Neuronal stem cell (in vitro differentiated cells): Measurements from ENCODE around the gene RPS6KA1. TPM values are rescaled to one million over a fixed set of nuclear protein-coding genes. Genes with fewer than 3 reads are reported as not detected.
A peak's percentile ranks its signal among the peaks of the same experiment; 100 is the strongest.

ENCODE experiments used
- DNase-seq: peaks from one replicate; pipeline ENCODE4 v3.0.0-alpha.2; 2013; ENCODE audit warnings: low spot score
- H2AFZ ChIP-seq: one replicate; pipeline ENCODE4 v1.6.1; 2013; ENCODE audit warnings: mild to moderate bottlenecking, low read length, inconsistent platforms
- H2AK5ac ChIP-seq: 2 replicates; pipeline ENCODE4 v1.6.1; 2013; ENCODE audit warnings: low read depth, mild to moderate bottlenecking, inconsistent platforms, low read length, moderate library complexity, mixed read lengths
- H2BK120ac ChIP-seq: 2 replicates; pipeline ENCODE4 v1.6.1; 2013; ENCODE audit warnings: low read depth, mild to moderate bottlenecking, inconsistent platforms, low read length, moderate library complexity, mixed read lengths
- H2BK12ac ChIP-seq: one replicate; pipeline ENCODE4 v1.6.1; 2013; ENCODE audit warnings: low read length, inconsistent platforms
- H2BK15ac ChIP-seq: 2 replicates; pipeline ENCODE4 v1.6.1; 2013; ENCODE audit warnings: mild to moderate bottlenecking, low read length, inconsistent platforms, mixed read lengths
- H2BK5ac ChIP-seq: one replicate; pipeline ENCODE4 v1.6.1; 2013; ENCODE audit warnings: inconsistent platforms, mild to moderate bottlenecking, low read length, moderate library complexity
- H3K14ac ChIP-seq: one replicate; pipeline ENCODE4 v1.6.1; 2013; ENCODE audit warnings: low read length, inconsistent platforms
- H3K18ac ChIP-seq: 2 replicates; pipeline ENCODE4 v1.6.1; 2013; ENCODE audit warnings: low read length, inconsistent platforms
- H3K23ac ChIP-seq: 2 replicates; pipeline ENCODE4 v1.6.1; 2013; ENCODE audit warnings: low read depth, mild to moderate bottlenecking, mixed read lengths, low read length, inconsistent platforms; ENCODE audit not compliant: poor library complexity
- H3K27ac ChIP-seq: replicated peaks from 3 replicates; pipeline ENCODE4 v1.5.1; 2013; ENCODE audit warnings: low read length, inconsistent platforms
- H3K27me3 ChIP-seq, 3 experiments: 2 replicates each; pipeline ENCODE4 v1.6.1; 2013; ENCODE audit warnings: low read length in 3 of 3, mild to moderate bottlenecking in 2 of 3, inconsistent platforms in 1 of 3, low read depth in 1 of 3, mixed read lengths in 1 of 3, moderate library complexity in 1 of 3; ENCODE audit not compliant: control insufficient read depth in 3 of 3, insufficient read depth in 3 of 3
- H3K36me3 ChIP-seq, 2 donors: replicated peaks in 1 of 2; 2 replicates each; pipeline ENCODE4 v1.6.1; 2013; ENCODE audit warnings: low read length in 2 of 2; ENCODE audit not compliant: control insufficient read depth in 2 of 2, insufficient read depth in 2 of 2
- H3K4ac ChIP-seq: 2 replicates; pipeline ENCODE4 v1.6.1; 2013; ENCODE audit warnings: inconsistent platforms, mild to moderate bottlenecking, low read length, moderate library complexity
- H3K4me1 ChIP-seq, 2 donors: 1 replicate in 1 of 2; 2 replicates in 1 of 2; pipeline ENCODE4 v1.6.1; 2013; ENCODE audit warnings: low read length in 2 of 2, low read depth in 1 of 2; ENCODE audit not compliant: control insufficient read depth in 2 of 2, insufficient read depth in 1 of 2
- H3K4me2 ChIP-seq: one replicate; pipeline ENCODE4 v1.6.1; 2013; ENCODE audit warnings: mild to moderate bottlenecking, low read length, inconsistent platforms; ENCODE audit not compliant: insufficient read depth, poor library complexity, severe bottlenecking
- H3K4me3 ChIP-seq, 2 donors: 2 replicates each; pipeline ENCODE4 v1.5.1; 2013; ENCODE audit warnings: low read length in 2 of 2, mild to moderate bottlenecking in 2 of 2, inconsistent platforms in 1 of 2, moderate library complexity in 1 of 2
- H3K79me1 ChIP-seq: one replicate; pipeline ENCODE4 v1.6.1; 2013; ENCODE audit warnings: low read depth, mild to moderate bottlenecking, inconsistent platforms, low read length, moderate library complexity
- H3K9ac ChIP-seq: one replicate; pipeline ENCODE4 v1.6.1; 2013; ENCODE audit warnings: mild to moderate bottlenecking, low read depth, low read length, inconsistent platforms; ENCODE audit not compliant: poor library complexity
- H3K9me3 ChIP-seq, 2 donors: replicated peaks in 1 of 2; 2 replicates each; pipeline versions ENCODE3 to v1.6.1; 2013; ENCODE audit warnings: low read length in 2 of 2, mild to moderate bottlenecking in 2 of 2, inconsistent platforms in 1 of 2, low read depth in 1 of 2, mixed read lengths in 1 of 2, moderate library complexity in 1 of 2; ENCODE audit not compliant: control insufficient read depth in 2 of 2, insufficient read depth in 1 of 2
- H4K8ac ChIP-seq: one replicate; pipeline ENCODE4 v1.6.1; 2013; ENCODE audit warnings: low read depth, mild to moderate bottlenecking, inconsistent platforms, low read length, moderate library complexity
- H4K91ac ChIP-seq: one replicate; pipeline ENCODE4 v1.6.1; 2013; ENCODE audit warnings: low read length, low read depth, mild to moderate bottlenecking, inconsistent platforms; ENCODE audit not compliant: poor library complexity
- WGBS, 2 donors: extraction: QIAGEN DNeasy Blood & Tissue Kit; methylation state at CpG; one replicate each; pipeline ENCODE4 v1.1.7; 2013; ENCODE audit warnings: missing lambda C conversion rate in 2 of 2, mixed read lengths in 1 of 2; ENCODE audit not compliant: insufficient read length in 2 of 2, insufficient replicate concordance in 1 of 2; ENCODE audit errors: extremely low coverage in 2 of 2; 5-methylcytosine and 5-hydroxymethylcytosine counted together
- polyA plus RNA-seq, 2 experiments: library from polyadenylated mRNA; stranded (reverse); fragments of 200-250 nt; gene quantifications; one replicate each; pipeline ENCODE4 v1.2.3, GENCODE V29; 2013

The RPS6KA1 gene
- polyA plus RNA-seq (2013, experiment 1 of 2): 22.7 TPM
- 22.0 TPM for polyA plus RNA-seq (2013, experiment 2 of 2)

- Histone ChIP-seq H3K4me1 (peaks cover 15 to 19% of the 10 kb centered on the region in 2 donors), H4K91ac (peak within 1 kb of the TSS; percentile 61), H3K23ac (peak within 1 kb of the TSS; percentile 49), H3K9me3 (no peaks in the 10 kb centered on the region), H4K8ac (no peak within 1 kb of the TSS), H2AK5ac (peak within 1 kb of the TSS; percentile 36), H2BK5ac (no peak within 1 kb of the TSS), H3K27ac (no peak within 1 kb of the TSS), H2AFZ (peak within 1 kb of the TSS; percentile 98), H3K36me3 (no peaks in the 10 kb centered on the region), H2BK120ac (peak within 1 kb of the TSS; percentile 97), H2BK12ac (no peak within 1 kb of the TSS), H2BK15ac (peak within 1 kb of the TSS; percentile 96), H3K27me3 (peaks cover 0 to 7% (median under 1%) of the 10 kb centered on the region in 3 experiments), H3K4ac (no peak within 1 kb of the TSS), H3K4me2 (peak within 1 kb of the TSS; percentile 85), H3K18ac (peak within 1 kb of the TSS; percentile 91), H3K14ac (peak within 1 kb of the TSS; percentile 23), H3K4me3 (peak within 1 kb of the TSS; percentile 55 to 95), H3K79me1 (peaks cover 8% of the 10 kb centered on the region), H3K9ac (peak within 1 kb of the TSS; percentile 85)
- peak; percentile 78 for DNase-seq
- WGBS, 2 donors: no CpG with 5 or more reads among the region's 86 CpGs
Measured at GRCh38 chr1:26529655-26530409, at the start of gene RPS6KA1. Gene RPS6KA1 (plus strand): TSS chr1:26529761. CDS start chr1:26529921, 160 bp downstream.

- Histone ChIP-seq H3K18ac (no peak overlapping the region), H2BK15ac (no peak overlapping the region), H4K8ac (no peak overlapping the region), H3K4me3 (no peak overlapping the region), H3K4me2 (no peak overlapping the region), H2AFZ (no peak overlapping the region), H3K36me3 (peaks cover 2 to 25% of the 10 kb centered on the region in 2 donors), H2BK5ac (no peak overlapping the region), H3K14ac (no peak overlapping the region), H3K4ac (no peak overlapping the region), H3K9ac (no peak overlapping the region), H3K27me3 (no peaks in the 10 kb centered on the region), H2BK12ac (no peak overlapping the region), H2BK120ac (no peak overlapping the region), H2AK5ac (no peak overlapping the region), H3K23ac (no peak overlapping the region), H3K4me1 (no peaks in the 10 kb centered on the region), H3K27ac (no peak overlapping the region), H3K9me3 (no peaks in the 10 kb centered on the region), H3K79me1 (no peaks in the 10 kb centered on the region), H4K91ac (no peak overlapping the region)
- DNase-seq: no peak
- WGBS, 2 donors: no CpG with 5 or more reads among the region's 2 CpGs
Measured at GRCh38 chr1:26482921-26483320, 46.6 kb upstream of the RPS6KA1 start.

- H2BK5ac ChIP-seq: no peak overlapping the region
- no peak overlapping the region for H2AFZ ChIP-seq
- H3K9ac ChIP-seq: no peak overlapping the region
- no peak overlapping the region for H3K23ac ChIP-seq
- H3K27ac ChIP-seq: no peak overlapping the region
- no peak overlapping the region for H4K8ac ChIP-seq
- H3K79me1 ChIP-seq: no peaks in the 10 kb centered on the region
- no peaks in the 10 kb centered on the region for H3K27me3 ChIP-seq
- H3K4me2 ChIP-seq: no peak overlapping the region
- WGBS, 2 donors: no CpG with 5 or more reads among the region's 2 CpGs
- H3K4ac ChIP-seq: no peak overlapping the region
- H3K4me1 ChIP-seq: no peaks in the 10 kb centered on the region
- no peak overlapping the region for H2BK15ac ChIP-seq
- H4K91ac ChIP-seq: no peak overlapping the region
- no peak overlapping the region for H3K4me3 ChIP-seq
- no peak overlapping the region for H3K18ac ChIP-seq
- H2BK120ac ChIP-seq: no peak overlapping the region
- no peak overlapping the region for H2BK12ac ChIP-seq
- H3K14ac ChIP-seq: no peak overlapping the region
- no peak overlapping the region for H2AK5ac ChIP-seq
- H3K36me3 ChIP-seq: peaks cover 2 to 16% of the 10 kb centered on the region in 2 donors
- no peak for DNase-seq
- H3K9me3 ChIP-seq: no peaks in the 10 kb centered on the region
Measured at GRCh38 chr1:26483980-26484379, 45.6 kb upstream of the RPS6KA1 start.

GRCh38 chr1:26490155-26490554 is 39.4 kb upstream of the RPS6KA1 start:
- Histone ChIP-seq H4K91ac (no peak overlapping the region), H3K27ac (no peak overlapping the region), H3K4me2 (no peak overlapping the region), H3K18ac (no peak overlapping the region), H2AFZ (no peak overlapping the region), H3K23ac (peak overlapping the region; percentile 26), H4K8ac (no peak overlapping the region), H3K4me3 (no peak overlapping the region), H3K36me3 (no peaks in the 10 kb centered on the region), H3K4ac (no peak overlapping the region), H3K9ac (peak overlapping the region; percentile 10), H3K79me1 (no peaks in the 10 kb centered on the region), H2BK12ac (no peak overlapping the region), H3K9me3 (no peaks in the 10 kb centered on the region), H3K4me1 (peaks cover 0 to 3% of the 10 kb centered on the region in 2 donors), H2BK5ac (no peak overlapping the region), H2BK15ac (no peak overlapping the region), H3K27me3 (peaks cover 0 to 3% (median 0%) of the 10 kb centered on the region in 3 experiments), H2BK120ac (no peak overlapping the region), H3K14ac (no peak overlapping the region), H2AK5ac (peak overlapping the region; percentile 23)
- no CpG with 5 or more reads among the region's 4 CpGs for WGBS, 2 donors
- no peak for DNase-seq
